ENCODE data around the gene SLC1A7. TPM values are rescaled to one million over a fixed set of nuclear protein-coding genes. Genes with fewer than 3 reads are reported as not detected.

The SLC1A7 gene
- polyA plus RNA-seq, 2 of the 4 experiments (the other 2 are of a cell fraction) = 0.04 to 0.12 TPM

- Histone ChIP-seq H3K9me3 (no peaks in the 10 kb centered on the region), H3K4me2 (no peak overlapping the region), H3K4me1 (no peaks in the 10 kb centered on the region), H3K4me3 (no peak overlapping the region), H3K27ac (no peak overlapping the region)
- ChIA-PET POLR2A (no interaction called here), CTCF (no interaction called here)
- FAIRE-seq = no peak
- no peak for ATAC-seq
- WGBS (ENCODE audit: missing lambda C conversion rate) = 84% methylated on average over 4 of the region's 13 CpGs
- no peak for DNase-seq (ENCODE audit: low read depth in 1 of 2, low spot score in 1 of 2)
- TF ChIP-seq PBX3 (IDR thresholded peaks at IDR 0.05) (no peak), BCL3 (IDR thresholded peaks at IDR 0.05) (no peak), POLR2AphosphoS2 (conservative IDR thresholded peaks at IDR 0.05; ENCODE audit: low read length) (no peak), CEBPB (IDR thresholded peaks at IDR 0.05) (no peak), KDM1A (IDR thresholded peaks at IDR 0.05; ENCODE audit: low read depth) (no peak), MAZ (IDR thresholded peaks at IDR 0.05; ENCODE audit: borderline replicate concordance, low read depth, low read length) (no peak), ZNF302 (CRISPR knock-in tag; IDR thresholded peaks at IDR 0.05) (no peak), MYC (IDR thresholded peaks at IDR 0.05; ENCODE audit: borderline replicate concordance, low read length) (no peak), ESRRA (IDR thresholded peaks at IDR 0.05; ENCODE audit: borderline replicate concordance, low read length) (no peak), EHF (CRISPR knock-in tag; IDR thresholded peaks at IDR 0.05) (no peak), JUNB (IDR thresholded peaks at IDR 0.05) (no peak), FOSL2 (IDR thresholded peaks at IDR 0.05) (no peak), FOSL2 (CRISPR knock-in tag; IDR thresholded peaks at IDR 0.05) (no peak)
These were observed 64.9 kb downstream of the SLC1A7 start for GRCh38 chr1:53077599-53077965.

GRCh38 chr1:53076721-53077598 is 65.5 kb downstream of the SLC1A7 start:
- H3K4me3 ChIP-seq = no peak overlapping the region
- no peak for FAIRE-seq
- CTCF ChIA-PET = interaction anchor here (0.6 kb wide), 1 partner anchor 450 kb away, joined by 4 read pairs; no protein-coding TSS in a partner anchor
- no peaks in the 10 kb centered on the region for H3K9me3 ChIP-seq
- POLR2A ChIA-PET = interaction anchor here (0.5 kb wide), 1 partner anchor 190 kb away, joined by 3 read pairs; no protein-coding TSS in a partner anchor
- no peak for DNase-seq (ENCODE audit: low read depth in 1 of 2, low spot score in 1 of 2)
- TF ChIP-seq HEYL (CRISPR knock-in tag; IDR thresholded peaks at IDR 0.05) (no peak), CHD4 (IDR thresholded peaks at IDR 0.05; ENCODE audit: borderline replicate concordance) (no peak), FOXS1 (CRISPR knock-in tag; IDR thresholded peaks at IDR 0.05) (no peak), ZSCAN20 (CRISPR knock-in tag; IDR thresholded peaks at IDR 0.05) (no peak), PBX3 (IDR thresholded peaks at IDR 0.05) (no peak), CHD2 (IDR thresholded peaks at IDR 0.05; ENCODE audit: low read length, partially characterized antibody) (no peak), HMGXB4 (CRISPR knock-in tag; IDR thresholded peaks at IDR 0.05; ENCODE audit: borderline replicate concordance) (no peak), ZNF302 (CRISPR knock-in tag; IDR thresholded peaks at IDR 0.05) (no peak), RNF2 (IDR thresholded peaks at IDR 0.05; ENCODE audit: borderline replicate concordance, low read depth) (no peak), HOXB5 (CRISPR knock-in tag; IDR thresholded peaks at IDR 0.05) (no peak), TP53 (CRISPR knock-in tag; IDR thresholded peaks at IDR 0.05) (no peak), SMC3 (IDR thresholded peaks at IDR 0.05) (no peak)
- WGBS (ENCODE audit: missing lambda C conversion rate) = 87% methylated on average over 16 of the region's 19 CpGs
- H3K4me1 ChIP-seq = no peaks in the 10 kb centered on the region
- no peak overlapping the region for H3K4me2 ChIP-seq
- ATAC-seq = no peak
- no peak overlapping the region for H3K27ac ChIP-seq

All from A549 (cell line).